NCI-H187 (cell line): ENCODE data around the gene SYNDIG1L.
"Not testable (repeated sequence)": the region's sequence is repeated elsewhere in the genome, so short reads cannot be mapped to it uniquely, and the experiment has no call there.

Experiments
- DNase-seq, 2 experiments: peaks; one replicate each; lab custom pipeline; 2025; lab: John Stamatoyannopoulos, UW

Gene SYNDIG1L

DNA sequence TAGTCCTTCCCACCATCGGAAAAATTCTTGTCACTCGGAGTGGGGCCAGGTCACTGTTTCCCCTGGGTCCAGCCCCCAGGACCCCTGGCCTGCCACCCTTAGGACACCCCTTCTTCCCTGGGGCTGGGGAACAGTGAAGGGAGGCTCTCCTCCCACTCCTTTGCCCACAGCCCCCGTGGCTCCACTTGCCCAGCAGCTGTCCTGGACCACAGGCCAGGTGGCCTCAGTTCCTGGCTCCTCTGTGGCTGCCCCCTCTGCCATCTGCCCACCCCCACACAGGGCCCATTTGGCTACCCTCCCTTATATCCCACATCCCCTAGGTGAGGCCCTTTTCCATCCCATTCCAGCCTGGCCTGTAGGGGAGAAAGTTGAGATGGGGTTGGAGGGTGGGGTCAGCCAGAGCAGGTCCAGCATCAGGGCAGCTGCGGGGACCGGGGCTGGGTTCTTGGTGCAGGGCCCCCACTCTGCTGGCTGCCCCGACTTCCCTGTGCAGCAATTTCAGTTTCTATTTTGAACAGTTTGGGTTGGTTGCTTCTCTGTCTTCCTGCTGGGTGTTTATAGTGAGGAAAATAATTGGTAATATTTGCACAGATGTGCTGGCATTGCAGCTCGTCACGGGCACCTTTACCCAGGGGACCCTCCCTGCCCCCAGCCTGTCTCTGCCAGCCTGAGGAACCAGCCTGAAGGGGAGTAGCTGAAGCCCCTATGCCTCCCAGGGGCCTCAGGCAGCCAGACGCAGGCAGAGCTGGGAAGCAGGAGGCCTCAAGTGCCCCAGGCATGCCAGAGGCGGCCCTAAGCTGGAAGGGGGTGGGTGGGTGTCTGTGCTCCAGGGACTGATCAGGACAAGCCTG, 23.4 kb downstream of the SYNDIG1L start:
- DNase-seq, result no peak

DNA sequence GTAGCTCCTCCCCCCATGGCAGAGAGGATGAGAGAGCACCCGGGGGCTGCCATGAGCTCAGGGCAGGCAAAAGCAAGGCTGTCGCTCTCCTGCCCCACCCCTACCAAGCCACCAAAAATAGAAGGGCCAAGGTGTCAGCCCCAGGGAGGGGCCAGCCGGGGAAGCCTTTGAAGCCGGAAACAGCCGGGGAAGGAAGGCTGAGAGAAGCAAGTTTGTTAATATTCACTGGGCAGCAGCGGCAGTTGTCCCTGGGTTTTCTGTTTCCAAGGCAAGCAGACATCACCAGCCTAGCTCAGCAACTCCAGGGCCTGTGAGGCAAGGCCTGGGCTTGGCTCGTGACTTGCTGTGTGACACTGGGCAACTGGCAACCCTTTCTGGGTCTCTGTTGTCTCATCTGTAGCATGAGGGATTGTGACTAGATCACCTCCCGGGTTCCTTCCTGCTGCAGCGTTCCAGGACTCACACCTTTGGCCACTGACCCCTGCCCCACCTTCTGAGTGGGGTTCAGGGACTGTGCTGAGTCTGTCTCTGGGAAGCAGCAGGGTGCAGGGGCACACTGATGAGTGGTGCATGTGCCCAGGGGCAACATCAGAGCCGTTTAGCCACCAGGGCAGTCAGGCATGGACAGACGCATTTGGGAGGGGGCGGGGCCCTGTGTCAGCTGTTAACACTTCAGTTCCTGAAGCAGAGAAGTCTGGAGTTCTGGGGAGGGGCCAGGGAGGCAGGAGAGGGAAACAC, 24.3 kb downstream of the SYNDIG1L start:
- peak; percentile 48 to 61 for DNase-seq

DNA sequence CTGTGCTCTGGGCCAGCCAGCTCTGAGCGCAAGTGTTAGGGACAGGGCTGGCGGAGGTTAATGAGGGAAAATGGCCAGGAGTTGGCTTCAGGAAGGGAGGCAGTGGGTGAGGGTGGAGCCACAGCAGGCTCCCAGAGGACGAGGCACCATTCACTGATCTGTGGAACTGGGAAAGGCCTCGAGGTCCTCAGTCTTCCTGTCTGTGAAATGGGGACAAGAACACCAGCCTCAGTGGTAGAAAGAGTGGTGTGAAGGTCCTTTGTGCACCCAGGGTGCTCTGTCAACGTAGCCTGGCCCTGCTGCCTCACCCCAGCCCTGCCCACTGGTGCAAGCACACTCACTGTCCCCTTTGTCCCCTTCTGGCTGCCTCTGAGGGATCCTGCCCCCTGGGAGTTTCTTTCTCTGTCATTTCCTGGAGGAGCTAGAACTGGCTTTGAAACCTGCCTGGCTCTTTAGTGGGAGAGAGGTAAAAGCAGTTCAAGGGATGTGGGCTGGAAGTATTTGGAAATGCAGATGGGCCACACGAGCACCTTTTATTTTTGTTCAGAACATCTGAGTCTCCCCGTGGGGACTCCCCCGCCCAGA, 25.0 kb downstream of the SYNDIG1L start:
- no peak for DNase-seq

DNA sequence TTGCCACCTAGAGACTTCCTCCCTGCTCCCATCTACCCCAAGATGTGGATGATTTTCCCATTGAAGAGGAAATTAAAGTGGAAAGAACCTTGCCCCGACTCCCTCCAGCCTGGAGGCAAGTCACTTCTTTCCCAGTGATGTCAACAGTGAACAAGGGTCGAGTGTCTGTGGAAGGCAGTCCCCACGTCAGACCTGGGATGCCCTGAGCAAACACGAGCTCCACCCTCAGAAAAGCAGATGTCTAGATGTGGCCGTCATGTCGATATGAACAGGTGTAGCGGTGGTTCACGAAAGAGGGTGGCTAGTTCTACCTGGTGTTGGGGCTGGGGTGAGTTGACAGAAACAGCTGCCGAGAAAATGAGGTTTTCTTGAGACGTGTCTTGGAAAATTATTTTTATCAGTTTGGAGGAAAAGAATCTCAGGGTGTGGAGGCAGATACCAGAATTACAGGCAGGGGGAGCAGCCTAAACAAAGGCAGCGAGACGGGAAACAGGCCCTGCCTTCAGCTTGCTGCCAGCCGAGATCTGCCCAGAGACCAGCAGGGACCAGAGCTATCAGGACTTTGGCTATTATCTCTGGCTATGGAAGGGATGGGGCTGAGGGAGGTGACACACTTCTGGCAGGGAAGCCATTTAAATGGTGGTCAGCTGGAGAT, 25.9 kb downstream of the SYNDIG1L start:
- no peak for DNase-seq

DNA sequence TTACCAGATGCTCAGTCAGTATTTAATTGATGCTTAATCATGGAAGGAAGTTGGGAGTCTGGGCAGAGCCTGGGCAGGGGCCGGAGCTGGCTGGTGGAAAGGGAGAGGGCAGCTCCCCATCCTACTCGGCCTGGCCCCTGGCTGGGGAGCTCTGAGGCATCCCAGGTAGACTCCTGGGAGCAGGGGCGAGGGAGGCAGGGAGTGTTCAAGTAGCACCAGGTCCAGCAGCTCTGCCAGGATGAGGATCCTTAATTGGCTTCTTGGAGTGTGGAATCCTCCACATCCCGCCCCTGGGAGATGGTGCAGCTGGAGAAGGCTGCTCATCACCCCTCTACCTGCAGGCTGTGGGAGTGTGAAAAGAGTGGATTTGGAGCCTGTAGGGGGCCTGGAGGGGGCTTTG, 30.9 kb downstream of the SYNDIG1L start:
- no peak for DNase-seq

DNA sequence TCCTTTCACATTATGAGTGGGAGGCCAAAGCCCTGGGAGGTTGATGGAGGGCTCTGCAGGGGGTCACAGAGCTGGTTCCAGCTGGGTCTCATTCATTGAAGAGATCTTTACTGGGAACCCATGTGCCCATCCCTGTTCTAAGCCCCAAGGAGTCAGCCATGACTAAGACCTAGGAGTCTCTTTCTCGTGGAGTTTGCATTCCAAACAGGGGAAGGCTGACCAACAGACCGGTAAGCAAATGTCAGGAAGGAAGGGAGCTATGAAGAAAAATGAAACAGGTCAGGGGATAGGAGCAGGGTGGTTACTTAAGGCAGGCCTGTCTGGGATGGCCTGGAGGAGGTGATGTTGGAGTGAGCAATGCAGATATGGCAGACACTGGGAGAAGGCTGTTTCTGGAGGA, 31.5 kb downstream of the SYNDIG1L start:
- no peak for DNase-seq

DNA sequence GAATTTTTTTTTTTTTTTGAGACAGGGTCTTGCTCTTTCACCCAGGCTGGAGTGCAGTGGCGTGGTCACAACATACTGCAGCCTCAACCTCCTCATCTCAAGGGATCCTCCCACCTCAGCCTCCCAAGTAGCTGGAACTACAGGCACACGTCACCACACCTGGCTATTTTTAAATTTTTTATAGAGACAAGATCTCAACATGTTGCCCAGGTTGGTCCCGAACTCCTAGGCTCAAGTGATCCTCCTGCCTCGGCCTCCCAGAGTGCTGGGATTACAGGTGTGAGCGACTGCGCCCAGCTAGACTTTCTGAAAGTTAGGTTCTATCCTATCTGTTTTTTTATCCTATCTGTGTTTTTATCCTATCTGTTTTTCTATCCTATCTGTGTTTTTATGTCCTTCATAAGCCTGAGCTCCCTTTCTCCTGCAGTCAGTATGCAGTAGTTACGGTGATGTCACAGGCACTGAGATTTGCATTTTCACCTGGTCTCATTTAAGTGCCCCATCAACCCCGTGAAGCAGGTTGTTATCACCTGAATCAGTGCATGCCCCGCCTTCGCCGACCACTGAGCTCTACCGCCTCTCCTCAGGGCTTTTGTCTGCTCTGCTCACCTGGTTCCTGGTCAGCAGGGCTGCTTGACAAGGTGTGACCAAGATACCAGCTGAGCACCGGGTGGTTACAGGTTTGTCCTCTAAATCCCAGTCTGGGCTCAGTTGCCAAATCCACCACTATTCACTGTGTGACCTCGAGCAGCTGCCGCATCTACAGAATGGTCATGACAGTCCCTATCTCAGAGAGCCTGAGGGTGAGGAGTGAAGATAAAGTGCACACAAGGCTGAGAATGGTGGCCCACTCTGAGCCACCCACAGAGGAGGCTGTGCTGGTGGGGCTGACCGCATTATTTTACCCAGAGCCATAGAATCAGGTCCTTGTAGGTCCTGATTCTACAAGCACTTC, 33.1 kb downstream of the SYNDIG1L start:
- peak in 1 of 2 experiments; percentile 18 for DNase-seq

DNA sequence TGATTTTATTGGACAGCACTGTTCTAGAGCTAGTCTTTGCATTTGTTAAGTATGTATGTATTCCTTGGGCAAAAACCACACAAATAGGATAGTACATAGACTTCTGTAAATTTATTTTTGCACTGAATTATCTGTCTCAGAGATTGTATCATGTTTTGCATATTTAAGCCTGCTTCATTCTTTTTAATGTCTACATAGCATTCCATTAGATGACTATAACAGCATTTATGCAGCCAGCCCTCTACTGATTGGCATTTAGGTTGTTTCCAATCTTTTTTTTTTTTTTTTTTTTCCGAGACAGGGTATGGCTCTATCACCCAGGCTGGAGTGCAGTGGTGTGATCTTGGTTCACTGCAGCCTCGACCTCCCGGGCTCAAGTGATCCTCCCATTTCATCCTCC, 34.5 kb downstream of the SYNDIG1L start:
- no peak for DNase-seq

DNA sequence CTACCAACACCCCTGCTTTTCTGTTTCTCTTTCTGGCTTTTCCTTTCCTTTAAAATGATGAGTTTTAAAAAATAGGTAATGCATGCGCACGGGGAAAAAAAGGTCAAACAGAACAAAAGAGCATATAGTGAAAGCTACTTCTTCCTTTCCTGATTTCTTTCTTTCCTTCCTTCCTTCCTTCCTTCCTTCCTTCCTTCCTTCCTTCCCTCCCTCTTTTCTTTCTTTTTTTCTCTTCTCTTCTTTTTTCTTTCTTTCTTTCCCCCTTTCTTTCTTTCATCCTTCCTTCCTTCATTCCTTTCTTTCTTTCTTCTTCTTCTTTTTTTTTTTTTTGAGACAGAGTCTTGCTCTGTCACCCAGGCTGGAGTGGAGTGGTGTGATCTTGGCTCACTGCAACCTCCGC, 35.5 kb downstream of the SYNDIG1L start:
- DNase-seq, result not testable (repeated sequence)

DNA sequence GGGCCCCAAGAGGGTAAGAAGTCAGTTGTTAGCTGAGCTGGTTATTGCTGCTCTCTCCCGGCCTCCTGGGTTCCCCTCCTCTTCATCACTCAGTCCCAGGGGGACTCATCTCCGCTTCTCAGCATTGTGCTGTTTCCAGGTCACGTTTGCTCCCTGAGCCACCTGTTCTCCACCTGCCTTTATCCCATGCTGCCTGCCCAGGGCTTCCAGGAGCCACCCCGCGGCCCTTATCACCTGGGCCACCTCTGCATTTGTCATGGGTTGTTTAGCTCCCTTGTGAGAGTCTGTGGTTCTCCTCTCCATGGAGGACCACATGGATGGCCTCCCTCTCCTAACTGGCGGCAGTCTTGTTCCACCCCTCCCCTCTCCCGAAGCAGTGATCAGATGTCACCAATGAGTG, 36.0 kb downstream of the SYNDIG1L start:
- peak in 1 of 2 experiments; percentile 28 for DNase-seq

DNA sequence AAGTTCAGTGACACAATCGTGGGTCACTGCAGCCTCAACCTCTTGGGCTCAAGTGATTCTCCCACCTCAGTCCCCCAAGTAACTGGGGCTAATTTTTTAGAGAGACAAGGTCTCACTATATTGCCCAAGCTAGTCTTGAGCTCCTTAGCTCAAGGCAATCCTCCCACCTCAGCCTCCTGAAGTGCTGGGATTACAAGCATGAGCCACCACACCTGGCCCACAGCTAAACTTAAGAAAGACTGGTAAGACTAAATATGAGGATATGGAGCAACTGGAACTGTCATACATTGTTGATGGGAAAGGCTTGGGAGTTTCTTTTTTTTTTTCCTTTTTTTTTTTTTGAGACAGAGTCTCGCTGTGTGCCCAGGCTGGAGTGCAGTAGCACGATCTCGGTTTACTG, 43.8 kb downstream of the SYNDIG1L start:
- DNase-seq, result no peak

DNA sequence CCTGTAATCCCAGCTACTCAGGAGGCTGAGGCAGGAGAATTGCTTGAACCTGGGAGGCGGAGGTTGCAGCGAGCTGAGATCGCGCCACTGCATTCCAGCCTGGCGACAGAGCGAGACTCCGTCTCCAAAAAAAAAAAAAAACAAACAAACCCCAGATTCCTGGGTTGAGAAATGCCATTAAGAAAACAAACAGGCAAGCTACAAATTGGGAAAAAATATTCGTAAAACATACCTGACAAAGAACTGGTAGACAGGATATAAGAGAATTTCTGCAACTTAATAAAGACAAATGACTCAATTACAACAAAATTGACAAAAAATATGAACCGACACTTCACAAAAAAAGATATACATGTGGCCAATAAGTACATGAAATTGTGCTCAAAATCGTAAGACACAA, 44.4 kb downstream of the SYNDIG1L start:
- not testable (repeated sequence) for DNase-seq

DNA sequence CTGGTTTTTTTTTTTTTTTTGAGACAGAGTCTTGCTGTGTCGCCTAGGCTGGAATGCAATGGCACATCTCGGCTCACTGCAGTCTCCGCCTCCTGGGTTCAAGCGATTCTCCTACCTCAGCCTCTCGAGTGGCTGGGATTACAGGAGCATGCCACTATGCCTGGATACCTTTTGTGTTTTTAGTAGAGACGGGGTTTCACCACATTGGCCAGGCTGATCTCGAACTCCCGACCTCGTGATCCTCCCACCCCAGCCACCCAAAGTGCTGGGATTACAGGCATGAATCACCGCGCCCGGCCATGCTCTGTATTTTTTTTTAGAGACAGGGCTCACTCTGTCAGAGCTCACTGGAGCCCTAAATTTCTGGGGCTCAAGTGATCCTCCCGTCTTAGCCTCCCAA, 45.2 kb downstream of the SYNDIG1L start:
- DNase-seq, result no peak

DNA sequence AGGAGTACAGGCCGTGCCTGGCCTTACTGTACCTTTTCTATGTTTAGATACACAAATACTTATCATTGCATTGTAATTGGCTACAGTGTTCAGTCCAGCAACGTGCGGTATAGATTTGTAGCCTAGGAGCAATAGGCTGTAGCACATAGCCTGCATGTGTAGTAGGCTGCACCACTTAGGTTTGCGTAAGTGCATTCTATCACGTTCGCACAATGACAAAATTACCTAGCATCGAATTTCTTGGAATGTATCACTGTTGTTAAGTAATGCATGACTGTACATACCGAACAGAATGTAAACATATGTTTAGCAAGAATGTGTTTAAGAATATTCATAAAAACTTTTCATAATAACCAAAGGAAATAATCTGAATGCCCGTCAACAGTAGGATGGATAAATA, 45.8 kb downstream of the SYNDIG1L start:
- no peak for DNase-seq

DNA sequence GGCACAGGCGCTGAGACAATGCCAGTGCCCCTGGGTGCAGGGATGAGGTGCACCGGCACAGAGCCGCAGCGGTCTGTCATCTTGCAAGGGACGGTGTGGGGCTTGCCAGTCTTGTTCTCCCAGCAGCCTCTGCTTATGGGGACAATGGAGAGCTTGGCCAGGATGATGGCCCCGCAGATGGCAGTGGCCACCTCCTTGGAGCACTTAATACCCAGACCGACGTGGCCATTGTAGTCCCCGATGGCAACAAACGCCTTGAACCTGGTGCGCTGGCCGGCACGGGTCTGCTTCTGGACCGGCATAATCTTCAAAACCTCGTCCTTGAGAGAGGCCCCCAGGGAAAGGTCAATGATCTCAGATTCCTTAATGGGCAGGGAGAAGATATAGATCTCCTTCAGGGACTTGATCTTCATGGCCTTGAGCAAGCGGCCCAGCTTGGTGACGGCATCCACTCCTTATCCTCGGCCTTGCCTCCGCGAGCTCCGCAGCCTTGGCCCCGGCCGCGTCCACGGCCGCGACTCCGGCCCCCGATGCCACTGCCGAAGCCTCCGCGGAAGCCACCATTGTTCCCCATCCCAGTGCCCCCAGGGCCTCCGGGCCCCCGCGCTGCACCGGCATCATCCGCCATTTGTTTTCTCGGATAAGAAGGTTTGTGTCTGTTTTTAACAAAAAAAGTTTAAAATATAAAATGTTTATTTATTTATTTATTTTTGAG, 47.9 kb downstream of the SYNDIG1L start:
- DNase-seq, result no peak

DNA sequence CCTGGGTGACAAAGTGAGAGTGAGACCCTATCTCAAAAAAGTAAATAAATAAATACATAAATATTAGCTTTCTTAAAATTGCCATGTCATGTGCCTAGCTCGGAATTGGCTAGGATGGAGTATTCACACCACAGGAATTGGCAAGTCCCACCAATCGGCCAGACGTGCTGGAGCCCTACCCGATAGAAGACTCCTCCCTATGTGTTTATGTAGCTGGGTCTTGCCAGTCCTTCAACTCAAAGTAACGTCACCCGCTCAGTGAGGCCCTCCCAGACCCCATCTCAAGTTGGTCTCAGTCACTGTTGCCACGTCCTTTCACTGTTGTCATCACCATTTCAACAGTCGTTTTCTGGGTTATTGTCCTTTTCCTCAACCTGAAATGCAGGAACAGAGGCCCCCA, 57.6 kb downstream of the SYNDIG1L start:
- no peak for DNase-seq

DNA sequence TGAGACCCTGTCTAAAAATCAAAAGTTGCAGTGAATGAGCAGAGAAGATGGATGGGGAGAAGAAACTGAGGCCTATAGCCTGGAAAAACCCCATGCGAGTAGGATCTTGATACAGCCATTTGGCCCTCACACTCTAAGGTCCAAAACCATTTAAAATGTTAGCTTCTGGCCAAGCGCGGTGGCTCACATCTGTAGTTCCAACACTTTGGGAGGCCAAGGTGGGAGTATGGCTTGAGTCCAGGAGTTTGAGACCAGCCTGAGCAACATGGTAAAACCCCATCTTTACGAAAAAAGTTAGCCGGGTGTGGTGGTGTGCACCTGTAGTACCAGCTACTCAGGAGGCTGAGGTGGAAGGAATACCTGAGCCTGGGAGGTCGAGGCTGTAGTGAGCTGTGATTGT, 58.0 kb downstream of the SYNDIG1L start:
- DNase-seq, result no peak

DNA sequence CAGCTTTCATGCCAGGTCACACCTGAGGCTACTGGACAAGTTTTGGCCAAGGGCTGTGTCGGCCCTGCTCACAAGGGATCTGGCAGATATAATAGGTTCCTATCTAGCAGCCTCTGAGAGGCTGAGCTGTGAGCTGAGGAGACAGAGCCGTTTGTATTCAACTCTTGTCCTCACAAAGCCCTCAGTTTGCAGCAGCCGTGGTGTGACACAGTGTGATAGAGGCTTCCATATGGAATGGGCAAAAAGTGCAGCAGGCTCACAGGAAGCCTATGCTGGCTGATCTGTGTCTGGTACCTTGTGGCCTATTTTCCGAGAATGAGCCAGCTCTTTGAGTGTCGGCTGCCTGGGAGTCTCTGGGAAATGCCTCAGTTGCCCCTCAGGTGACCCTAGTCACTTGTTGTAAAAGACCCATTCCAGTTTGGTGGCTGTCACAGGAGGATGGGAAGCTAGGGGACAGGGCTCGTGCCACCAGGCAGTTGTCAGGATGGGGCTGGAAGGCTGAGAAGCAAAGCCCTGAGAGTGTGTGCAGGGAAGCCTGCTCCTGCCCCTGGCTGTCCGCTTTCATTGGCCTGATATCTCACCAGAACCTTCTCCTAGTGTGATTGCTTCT, 61.6 kb downstream of the SYNDIG1L start:
- no peak for DNase-seq

DNA sequence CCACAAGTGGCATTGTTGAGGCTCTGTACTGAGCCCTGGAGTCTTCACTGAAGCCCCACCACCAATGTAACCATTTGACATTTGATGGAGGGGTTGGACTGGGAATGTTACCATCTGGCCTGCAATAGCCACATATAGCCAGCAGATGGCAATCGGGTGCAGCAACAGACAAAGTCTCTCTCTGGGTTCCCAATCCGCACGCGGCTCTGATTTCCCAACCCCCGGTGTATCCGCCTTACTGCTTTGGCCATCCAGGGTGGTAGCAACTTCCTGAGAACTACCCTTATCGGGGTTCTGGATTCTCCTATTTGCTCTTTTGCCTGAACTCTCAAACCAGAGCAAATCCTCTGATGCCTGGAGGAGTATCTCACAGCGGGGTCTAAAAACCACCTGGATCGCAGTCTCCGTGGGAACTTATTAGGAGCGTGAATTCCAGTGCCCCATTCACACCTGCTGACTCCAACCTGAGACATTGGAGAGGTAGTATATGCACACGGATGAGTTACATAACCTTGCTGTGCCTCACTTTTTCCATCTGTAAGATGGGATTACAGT, 63.6 kb downstream of the SYNDIG1L start:
- peak; percentile 51 to 69 for DNase-seq

DNA sequence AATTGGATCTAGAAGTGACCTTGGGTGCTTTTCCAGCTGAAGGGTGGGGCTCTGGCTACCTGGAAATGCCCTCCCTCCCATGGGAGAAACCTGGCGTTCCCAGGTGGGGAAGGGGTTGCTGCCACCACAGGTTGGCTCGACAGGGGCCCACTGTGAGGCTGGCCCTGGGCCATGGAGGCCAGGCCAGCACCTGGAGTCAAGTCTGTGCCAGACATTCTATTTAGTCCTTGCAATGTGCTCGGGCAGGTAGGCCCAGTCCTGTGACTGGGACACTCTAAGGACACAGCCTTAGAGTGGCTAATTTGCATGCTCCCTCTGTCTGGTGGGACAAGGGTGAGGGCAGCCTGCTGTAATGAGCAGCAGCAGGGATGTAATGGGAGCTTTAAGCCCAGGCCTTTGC, 65.8 kb downstream of the SYNDIG1L start:
- no peak for DNase-seq
